ENCODE results near the gene GPR6.

GPR6 gene

DNA sequence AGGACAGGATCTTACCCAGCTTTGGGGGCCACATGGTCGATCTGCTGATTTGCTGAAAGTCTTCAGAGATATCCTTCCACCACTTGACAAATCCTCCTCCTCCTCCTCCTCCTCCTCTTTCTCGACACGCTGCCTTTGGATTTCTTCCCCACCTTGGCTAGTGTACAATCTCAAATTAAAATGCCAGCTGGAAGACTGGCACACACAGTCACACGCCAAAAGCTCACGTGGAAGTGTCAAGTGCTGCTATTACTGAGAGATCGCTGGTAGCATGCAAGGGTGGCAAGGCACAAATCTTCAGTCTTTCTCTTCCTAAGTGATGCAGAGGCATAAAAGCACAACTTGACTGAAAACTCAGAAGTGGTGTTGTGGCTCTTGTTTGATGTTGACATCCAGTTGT is 35.3 kb downstream of the GPR6 start:
- TF ChIP-seq, protein P1, sequence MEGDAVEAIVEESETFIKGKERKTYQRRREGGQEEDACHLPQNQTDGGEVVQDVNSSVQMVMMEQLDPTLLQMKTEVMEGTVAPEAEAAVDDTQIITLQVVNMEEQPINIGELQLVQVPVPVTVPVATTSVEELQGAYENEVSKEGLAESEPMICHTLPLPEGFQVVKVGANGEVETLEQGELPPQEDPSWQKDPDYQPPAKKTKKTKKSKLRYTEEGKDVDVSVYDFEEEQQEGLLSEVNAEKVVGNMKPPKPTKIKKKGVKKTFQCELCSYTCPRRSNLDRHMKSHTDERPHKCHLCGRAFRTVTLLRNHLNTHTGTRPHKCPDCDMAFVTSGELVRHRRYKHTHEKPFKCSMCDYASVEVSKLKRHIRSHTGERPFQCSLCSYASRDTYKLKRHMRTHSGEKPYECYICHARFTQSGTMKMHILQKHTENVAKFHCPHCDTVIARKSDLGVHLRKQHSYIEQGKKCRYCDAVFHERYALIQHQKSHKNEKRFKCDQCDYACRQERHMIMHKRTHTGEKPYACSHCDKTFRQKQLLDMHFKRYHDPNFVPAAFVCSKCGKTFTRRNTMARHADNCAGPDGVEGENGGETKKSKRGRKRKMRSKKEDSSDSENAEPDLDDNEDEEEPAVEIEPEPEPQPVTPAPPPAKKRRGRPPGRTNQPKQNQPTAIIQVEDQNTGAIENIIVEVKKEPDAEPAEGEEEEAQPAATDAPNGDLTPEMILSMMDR (IDR thresholded peaks at IDR 0.05) = no peak

DNA sequence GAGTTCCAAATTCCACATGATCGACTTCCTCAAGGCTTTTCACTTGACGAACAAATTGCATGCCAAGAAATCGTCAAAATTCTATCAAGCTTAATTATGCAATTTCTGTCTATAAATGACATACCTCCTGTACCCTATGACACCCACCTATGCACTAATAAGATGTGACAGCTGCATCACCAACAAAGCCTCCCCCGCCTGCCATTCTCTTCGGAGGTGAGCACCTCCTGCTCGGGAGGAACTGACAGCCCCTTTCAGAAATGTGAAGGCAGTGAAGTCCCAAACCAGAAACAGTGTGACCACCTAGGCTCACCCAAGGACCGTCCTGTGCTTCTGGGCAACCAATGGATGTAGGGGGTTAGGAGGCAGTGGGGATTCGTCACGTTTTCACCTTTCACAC is 37.1 kb downstream of the GPR6 start:
- TF ChIP-seq, protein P1 (IDR thresholded peaks at IDR 0.05) = no peak

DNA sequence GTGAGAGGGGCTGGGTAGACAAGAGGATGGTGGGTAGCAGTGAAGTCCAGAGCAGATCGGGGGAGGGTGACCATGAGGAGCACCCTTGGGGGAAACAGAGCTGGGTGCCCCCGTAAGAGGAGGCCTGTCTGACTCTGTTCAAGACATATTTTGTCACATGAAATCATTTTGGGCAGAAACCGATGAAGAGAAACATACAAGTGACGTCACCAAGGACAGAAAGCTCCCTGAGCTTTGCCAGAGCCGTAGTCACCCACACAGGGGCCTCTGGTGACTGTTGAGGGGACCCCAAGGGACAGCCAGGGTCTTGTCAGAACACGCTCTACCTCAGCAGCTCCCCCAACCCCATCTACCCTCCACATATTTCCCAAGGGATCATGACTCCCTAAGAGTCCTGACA is 39.2 kb downstream of the GPR6 start:
- TF ChIP-seq, protein P1 (IDR thresholded peaks at IDR 0.05) = no peak

DNA sequence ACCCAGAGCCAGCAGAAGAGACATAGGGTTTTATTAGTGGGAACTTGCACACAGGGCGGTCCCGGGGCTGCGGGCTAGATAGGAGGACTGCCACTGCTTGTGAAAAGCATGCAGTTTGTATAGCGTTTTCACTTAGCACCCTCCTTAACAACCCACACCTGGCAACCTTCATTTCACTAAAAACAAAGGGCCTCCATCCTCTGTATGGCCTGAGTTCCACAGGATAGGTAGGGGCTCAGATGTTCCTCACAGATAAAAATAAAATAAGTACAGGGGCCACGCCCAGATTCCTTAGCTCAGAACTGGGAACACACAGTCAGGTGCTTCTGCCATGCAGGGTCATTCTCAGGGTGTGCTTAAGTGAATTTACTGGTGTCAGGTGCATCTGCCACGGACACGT is 39.8 kb downstream of the GPR6 start:
- TF ChIP-seq, protein P1 (IDR thresholded peaks at IDR 0.05) = no peak

DNA sequence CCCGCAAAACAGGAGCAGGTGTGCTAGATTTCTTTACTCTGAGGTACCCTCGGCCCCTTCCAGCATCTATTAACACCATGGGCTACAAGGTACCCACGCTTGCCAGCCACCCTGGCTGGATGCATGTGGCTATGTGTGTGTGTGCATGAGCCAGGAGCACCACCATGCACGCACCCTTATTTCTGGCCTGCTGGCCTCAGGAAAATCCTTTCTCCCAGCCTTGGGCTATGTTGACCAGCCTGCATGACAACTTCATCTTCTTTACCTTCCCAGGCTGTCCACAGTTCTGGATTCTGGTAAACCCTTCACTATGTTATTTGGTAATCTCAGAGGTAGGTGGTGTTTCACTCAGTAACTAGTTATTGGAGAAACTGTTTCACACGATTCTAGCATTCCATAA is 40.4 kb downstream of the GPR6 start:
- TF ChIP-seq, protein P1 (IDR thresholded peaks at IDR 0.05) = no peak

GRCh38 chr6:110020888-110021287 is 42.8 kb downstream of the GPR6 start:
- TF ChIP-seq, protein P1 (IDR thresholded peaks at IDR 0.05) = no peak

DNA sequence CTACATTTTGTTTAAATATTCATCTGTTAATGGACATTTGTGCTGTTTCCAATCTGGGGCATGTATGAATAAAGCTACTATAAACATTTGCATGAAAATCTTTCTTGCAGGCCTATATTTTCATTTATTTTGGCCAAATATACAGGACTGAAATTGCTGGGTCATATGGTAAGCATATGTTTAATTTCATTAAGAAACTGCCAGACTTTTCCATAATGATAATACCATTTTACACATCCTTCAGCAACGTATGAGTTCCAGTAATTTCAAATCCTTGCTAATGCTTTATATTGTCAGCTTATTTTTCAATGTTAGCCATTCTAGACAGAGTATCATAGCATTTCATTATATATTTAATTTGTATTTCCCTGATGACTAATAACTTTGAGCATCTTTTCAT is 51.0 kb downstream of the GPR6 start:
- TF ChIP-seq, protein P1 (IDR thresholded peaks at IDR 0.05) = no peak

Data from LNCAP (cell line).